Tibial nerve (tissue), 4 donors: ENCODE measurements around the gene FYB1.

Experiments
- CTCF ChIP-seq, 5 experiments: fragments of 200-600 bp in 3 of 5; fragments of 450-650 bp in 2 of 5; sonication (generic) in 3 of 5; IDR thresholded peaks; one replicate each; pipeline ENCODE4 v1.5.1; 2016 to 2019; ENCODE audit warnings: antibody characterized with exemption in 5 of 5, mild to moderate bottlenecking in 3 of 5, moderate library complexity in 2 of 5
- EP300 ChIP-seq, 2 donors: sonication (generic); formaldehyde crosslinking; IDR thresholded peaks; one replicate each; pipeline ENCODE4 v1.6.1; 2017; ENCODE audit warnings: antibody characterized with exemption in 2 of 2, mild to moderate bottlenecking in 1 of 2

- TF ChIP-seq CTCF (IDR thresholded peaks at IDR 0.05) (no peak), EP300 (IDR thresholded peaks at IDR 0.05) (no peak)
Measured at GRCh38 chr5:39201160-39201780, 18.1 kb downstream of the FYB1 start.
